ENCODE data around the gene OBSL1.

- TF ChIP-seq CTCF (IDR thresholded peaks at IDR 0.05) (no peak), EZH2 (IDR thresholded peaks at IDR 0.05; ENCODE audit: borderline replicate concordance, insufficient read depth, low read depth, low read length, poor library complexity, severe bottlenecking) (no peak)
These were observed 44.8 kb downstream of the OBSL1 start for GRCh38 chr2:219526320-219527075.
